H1 (cell line): Measurements from ENCODE around the gene TEKT4.

Experiments
- GTF2F1 ChIP-seq: IDR thresholded peaks from 2 replicates; pipeline ENCODE4 v1.6.1; 2012; ENCODE audit warnings: low read depth, low read length, improper control_type of control experiment, borderline replicate concordance
- RBBP5 ChIP-seq: IDR thresholded peaks from 2 replicates; pipeline ENCODE4 v1.7.1; 2012; ENCODE audit warnings: low read depth, mild to moderate bottlenecking, inconsistent platforms, low read length, moderate library complexity, borderline replicate concordance

GRCh38 chr2:94874277-94874997 lies 3.2 kb downstream of the TEKT4 start:
- TF ChIP-seq GTF2F1 (no peak), RBBP5 (no peak)
